Activated CD4-positive, alpha-beta T cell treated with anti-CD3 and anti-CD28 coated beads for 24 hours (primary cell): ENCODE measurements around the gene ZNRD2.
A peak's percentile ranks its signal among the peaks of the same experiment; 100 is the strongest.

Experiments used
- DNase-seq, 2 donors: peaks; one replicate each; pipeline ENCODE4 v3.0.0-alpha.2; 2020; ENCODE audit warnings: low read depth in 2 of 2

Gene ZNRD2

GRCh38 chr11:65573391-65574079, 3.3 kb downstream of the ZNRD2 start:
- DNase-seq: no peak

- DNase-seq: peak; percentile 72 to 88
Measured at GRCh38 chr11:65574109-65574810, 4.0 kb downstream of the ZNRD2 start.

GRCh38 chr11:65574811-65575567, 4.7 kb downstream of the ZNRD2 start:
- DNase-seq: no peak

- DNase-seq: peak; percentile 44 to 67
Measured at GRCh38 chr11:65575568-65576231, 5.4 kb downstream of the ZNRD2 start, which contains the start of gene EHBP1L1. Gene EHBP1L1, plus strand, starts transcription at chr11:65576053. Its CDS starts 250 bp downstream, at chr11:65576303.

- no peak for DNase-seq
Measured at GRCh38 chr11:65576232-65576866, 6.1 kb downstream of the ZNRD2 start.

GRCh38 chr11:65576867-65577755, 6.8 kb downstream of the ZNRD2 start:
- no peak for DNase-seq

GRCh38 chr11:65577756-65578109, 7.5 kb downstream of the ZNRD2 start:
- no peak for DNase-seq

GRCh38 chr11:65578134-65578533, 7.9 kb downstream of the ZNRD2 start:
- DNase-seq: no peak

- DNase-seq: no peak
Measured at GRCh38 chr11:65578667-65579066, 8.4 kb downstream of the ZNRD2 start.

GRCh38 chr11:65579291-65579690, 9.0 kb downstream of the ZNRD2 start:
- no peak for DNase-seq

- DNase-seq: no peak
Measured at GRCh38 chr11:65580031-65580692, 9.9 kb downstream of the ZNRD2 start.

GRCh38 chr11:65580756-65581155, 10.5 kb downstream of the ZNRD2 start:
- no peak for DNase-seq

GRCh38 chr11:65581928-65582327, 11.7 kb downstream of the ZNRD2 start:
- DNase-seq: no peak

GRCh38 chr11:65583589-65583988, 13.3 kb downstream of the ZNRD2 start:
- DNase-seq: no peak

GRCh38 chr11:65584106-65584505, 13.8 kb downstream of the ZNRD2 start:
- DNase-seq: no peak

GRCh38 chr11:65584723-65585171, 14.5 kb downstream of the ZNRD2 start:
- DNase-seq: no peak

- no peak for DNase-seq
Measured at GRCh38 chr11:65585396-65586246, 15.3 kb downstream of the ZNRD2 start.

GRCh38 chr11:65586247-65586630, 16.0 kb downstream of the ZNRD2 start:
- no peak for DNase-seq

GRCh38 chr11:65586676-65587075, 16.4 kb downstream of the ZNRD2 start:
- DNase-seq: no peak
